ENCODE data around the gene FTHL17.

DNA sequence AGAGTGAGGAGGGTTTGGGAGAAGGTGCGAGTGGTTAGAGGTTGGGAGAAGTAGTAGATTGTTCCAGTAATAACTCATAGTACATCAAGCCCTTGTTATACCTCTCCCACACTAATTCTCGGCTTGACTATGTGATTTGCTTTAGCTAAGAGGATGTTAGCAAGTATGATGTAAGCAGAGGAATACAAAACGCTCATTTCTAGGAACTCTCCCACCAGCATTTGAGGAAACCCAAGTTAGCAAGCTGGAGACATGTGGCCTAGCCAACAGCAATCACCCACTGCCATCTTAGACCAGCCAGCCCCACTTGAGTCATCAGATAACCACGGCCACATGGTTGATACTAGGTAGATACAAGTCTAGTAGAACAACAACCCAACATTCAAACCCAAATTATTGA lies 14.2 kb downstream of the FTHL17 start:
- TF ChIP-seq, protein P1, sequence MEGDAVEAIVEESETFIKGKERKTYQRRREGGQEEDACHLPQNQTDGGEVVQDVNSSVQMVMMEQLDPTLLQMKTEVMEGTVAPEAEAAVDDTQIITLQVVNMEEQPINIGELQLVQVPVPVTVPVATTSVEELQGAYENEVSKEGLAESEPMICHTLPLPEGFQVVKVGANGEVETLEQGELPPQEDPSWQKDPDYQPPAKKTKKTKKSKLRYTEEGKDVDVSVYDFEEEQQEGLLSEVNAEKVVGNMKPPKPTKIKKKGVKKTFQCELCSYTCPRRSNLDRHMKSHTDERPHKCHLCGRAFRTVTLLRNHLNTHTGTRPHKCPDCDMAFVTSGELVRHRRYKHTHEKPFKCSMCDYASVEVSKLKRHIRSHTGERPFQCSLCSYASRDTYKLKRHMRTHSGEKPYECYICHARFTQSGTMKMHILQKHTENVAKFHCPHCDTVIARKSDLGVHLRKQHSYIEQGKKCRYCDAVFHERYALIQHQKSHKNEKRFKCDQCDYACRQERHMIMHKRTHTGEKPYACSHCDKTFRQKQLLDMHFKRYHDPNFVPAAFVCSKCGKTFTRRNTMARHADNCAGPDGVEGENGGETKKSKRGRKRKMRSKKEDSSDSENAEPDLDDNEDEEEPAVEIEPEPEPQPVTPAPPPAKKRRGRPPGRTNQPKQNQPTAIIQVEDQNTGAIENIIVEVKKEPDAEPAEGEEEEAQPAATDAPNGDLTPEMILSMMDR (IDR thresholded peaks at IDR 0.05; ENCODE audit: low read depth, low read length): no peak
- TF ChIP-seq POLR2A (IDR thresholded peaks at IDR 0.05; ENCODE audit: extremely low read depth, insufficient read length): no peak
- TF ChIP-seq, protein P2, sequence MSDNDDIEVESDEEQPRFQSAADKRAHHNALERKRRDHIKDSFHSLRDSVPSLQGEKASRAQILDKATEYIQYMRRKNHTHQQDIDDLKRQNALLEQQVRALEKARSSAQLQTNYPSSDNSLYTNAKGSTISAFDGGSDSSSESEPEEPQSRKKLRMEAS (IDR thresholded peaks at IDR 0.05; ENCODE audit: low read depth, low read length): no peak
- TF ChIP-seq MYC (IDR thresholded peaks at IDR 0.05; ENCODE audit: low read depth, low read length): no peak

Data from NB4 (cell line).